ENCODE results near the gene DPM3.
"Not testable (repeated sequence)": the region's sequence is repeated elsewhere in the genome, so short reads cannot be mapped to it uniquely, and the experiment has no call there.

Gene DPM3

DNA sequence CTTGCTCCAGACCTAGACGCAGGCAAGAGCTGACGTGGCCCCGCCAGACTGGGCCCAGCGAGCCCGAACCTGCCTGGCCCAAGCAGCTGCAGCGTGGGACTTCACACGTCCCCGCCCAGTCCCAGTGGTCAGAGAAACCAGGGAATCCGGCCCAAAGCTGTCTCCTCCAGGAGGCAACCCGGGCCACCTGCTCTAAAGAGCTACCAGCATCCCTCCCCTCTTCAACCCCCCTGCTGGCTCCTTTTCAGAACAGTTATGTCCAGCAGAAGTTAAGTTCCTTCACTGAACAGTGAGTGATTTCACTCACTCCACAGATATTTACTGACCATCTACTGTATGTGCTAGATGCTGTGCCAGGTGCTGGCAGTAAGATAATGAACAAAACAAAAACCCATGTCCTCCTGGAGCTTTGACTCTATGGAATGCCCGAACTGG lies 14.8 kb downstream of the DPM3 start:
- DNase-seq (ENCODE audit: low read depth in 3 of 3) = no peak

DNA sequence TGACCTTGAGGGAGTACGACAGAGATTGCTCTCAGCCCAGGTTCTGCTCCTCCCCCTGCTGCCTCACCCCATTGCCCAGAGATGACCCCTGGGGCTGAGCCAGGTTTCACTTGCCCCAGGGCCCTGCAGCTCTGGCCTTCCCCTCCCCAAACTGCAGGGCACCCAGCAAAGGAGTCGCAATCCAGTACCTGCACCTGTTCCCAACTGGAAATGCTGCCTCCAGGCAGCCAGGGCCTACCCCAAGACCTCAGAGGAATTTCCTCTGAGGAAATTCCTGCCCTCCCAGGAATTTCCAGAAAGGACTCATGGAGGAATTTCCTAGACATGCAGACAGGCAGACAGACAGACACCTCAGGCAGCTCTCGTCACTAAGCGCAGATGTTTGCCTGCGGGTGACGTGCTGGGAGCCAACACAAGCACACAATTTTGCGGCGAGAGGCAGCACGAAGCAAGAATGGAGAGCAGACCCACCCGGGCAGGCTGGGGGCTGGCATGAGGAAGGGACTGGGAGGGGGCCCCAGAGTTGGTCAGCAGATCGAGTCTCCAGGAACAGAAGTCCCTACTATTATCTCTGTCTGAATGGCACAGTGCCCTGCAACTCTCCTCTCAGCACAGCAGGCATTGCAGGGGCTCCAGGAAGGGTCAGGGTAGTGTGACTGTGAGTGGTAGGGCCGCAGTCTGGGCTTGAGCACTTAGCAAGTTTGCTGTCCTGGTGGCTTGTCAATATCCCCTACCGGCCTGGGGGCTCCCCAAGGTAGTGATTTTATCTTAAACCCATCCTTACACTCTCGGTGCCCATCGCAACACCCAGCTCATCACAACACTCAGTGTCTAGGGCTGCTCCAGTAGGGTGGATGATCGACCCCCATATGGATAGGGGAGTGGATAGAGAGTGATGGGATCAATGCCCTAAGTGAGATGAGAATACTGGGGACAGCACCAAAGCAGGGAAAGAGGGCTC lies 15.5 kb downstream of the DPM3 start:
- no peak for DNase-seq (ENCODE audit: low read depth in 3 of 3)

DNA sequence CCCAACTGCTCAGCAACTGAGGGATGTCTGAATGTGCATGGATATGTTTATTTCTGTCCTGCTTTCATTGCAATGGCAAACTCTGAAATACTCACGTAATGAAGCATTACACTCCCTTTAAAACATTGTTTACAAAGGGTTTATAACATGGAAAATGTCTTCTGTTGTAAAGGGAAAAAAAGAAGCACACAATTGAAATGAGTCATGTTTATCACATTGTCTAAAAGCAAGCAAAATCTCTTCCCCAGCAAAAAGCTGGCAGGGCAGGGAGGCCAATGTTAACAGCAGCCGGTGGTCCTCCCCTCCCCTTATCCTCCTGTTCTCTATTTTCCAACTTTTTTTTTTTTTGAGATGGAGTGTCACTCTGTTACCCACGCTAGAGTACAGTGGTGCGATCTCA lies 16.5 kb downstream of the DPM3 start:
- no peak for DNase-seq (ENCODE audit: low read depth in 3 of 3)

DNA sequence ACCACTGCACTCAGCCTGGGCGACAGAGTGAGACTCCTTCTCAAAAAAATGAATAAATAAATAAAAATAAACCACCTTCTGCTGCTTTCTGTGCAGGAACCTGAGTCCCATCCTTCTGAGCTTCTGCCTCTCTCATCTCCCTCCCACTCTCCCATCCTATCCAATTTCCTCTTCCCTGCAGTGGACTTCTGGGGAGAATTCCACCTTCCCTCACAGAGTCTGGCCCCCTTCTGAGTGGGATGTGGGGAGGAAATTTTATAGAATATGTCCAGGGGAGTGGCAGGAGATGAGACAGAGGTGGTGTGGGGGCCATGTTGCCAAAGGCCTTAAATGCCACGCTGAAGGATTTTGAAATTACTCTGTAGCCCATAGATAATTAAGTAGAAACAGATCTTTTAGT lies 18.0 kb downstream of the DPM3 start:
- DNase-seq (ENCODE audit: low read depth in 3 of 3) = no peak

DNA sequence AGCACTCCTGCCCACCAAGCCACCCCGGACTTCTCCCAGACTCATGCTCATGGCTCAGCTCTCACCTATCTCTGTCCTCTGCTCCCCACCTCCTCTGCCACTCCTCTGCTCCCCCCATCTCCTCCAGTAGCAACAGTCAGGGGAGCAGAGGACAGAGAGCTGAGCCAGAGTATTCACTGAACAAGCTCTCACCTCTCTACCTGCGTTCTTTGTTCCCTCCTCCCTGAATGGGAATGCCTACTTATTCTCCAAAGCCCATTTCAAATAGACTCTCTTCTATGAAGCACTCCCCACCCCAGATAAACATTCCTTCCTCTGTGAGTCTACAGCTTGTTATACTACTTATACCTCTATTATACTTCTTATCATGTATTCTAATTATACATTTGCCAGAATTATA lies 19.1 kb downstream of the DPM3 start:
- no peak for DNase-seq (ENCODE audit: low read depth in 3 of 3)

DNA sequence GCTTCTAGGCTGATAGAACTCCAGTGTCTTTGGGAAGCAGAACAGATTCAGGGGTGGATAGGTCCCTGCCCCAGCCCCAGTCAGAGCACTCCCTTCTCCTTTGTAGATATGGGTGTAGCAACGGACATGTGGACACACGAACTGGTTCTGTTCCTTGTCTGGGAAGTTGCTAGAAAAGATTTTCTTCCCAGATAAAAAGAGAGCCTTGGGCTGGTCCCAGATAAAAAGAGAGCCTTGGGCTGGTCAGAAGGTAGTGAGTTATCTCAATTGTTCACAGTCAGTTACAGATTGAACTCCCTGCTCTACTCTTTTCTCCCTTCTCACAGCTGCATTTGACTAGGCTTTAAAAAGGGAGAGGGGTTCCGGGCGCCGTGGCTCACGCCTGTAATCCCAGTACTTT lies 20.1 kb downstream of the DPM3 start:
- DNase-seq (ENCODE audit: low read depth in 3 of 3) = no peak

DNA sequence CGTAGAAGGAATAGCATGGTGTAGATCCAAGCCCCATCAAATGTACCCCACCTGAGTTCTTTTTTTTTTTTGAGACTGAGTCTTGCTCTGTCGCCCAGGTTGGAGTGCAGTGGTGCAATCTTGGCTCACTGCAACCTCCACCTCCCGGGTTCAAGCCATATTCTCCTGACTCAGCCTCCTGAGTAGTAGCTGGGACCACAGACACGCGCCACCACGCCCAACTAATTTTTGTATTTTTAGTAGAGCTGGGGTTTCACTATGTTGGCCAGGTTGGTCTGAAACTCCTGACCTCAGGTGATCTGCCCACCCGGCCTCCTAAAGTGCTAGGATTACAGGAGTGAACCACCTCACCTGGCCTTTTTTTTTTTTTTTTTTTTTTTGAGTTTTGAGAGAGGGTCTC lies 22.2 kb downstream of the DPM3 start:
- not testable (repeated sequence) for DNase-seq (ENCODE audit: low read depth in 3 of 3)

DNA sequence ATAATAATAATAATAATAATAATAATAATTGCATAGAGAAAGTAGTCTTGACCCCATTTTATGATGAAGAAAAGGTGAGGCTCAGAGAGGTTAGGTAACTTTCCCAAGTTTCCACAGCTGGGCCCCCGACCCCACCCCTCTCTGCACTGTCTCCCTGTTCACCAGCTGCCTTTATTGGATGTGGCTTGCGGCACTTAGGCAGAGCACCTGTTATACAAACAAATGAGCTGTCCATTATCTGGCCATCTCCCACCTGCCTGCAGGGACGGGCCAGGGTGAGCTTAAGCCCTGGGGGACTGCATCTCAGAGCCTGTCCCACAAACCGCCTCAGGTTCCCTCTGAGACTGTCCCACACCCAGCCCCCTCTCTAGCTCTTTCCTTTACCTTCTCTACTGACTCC lies 22.7 kb downstream of the DPM3 start:
- DNase-seq (ENCODE audit: low read depth in 3 of 3) = no peak

DNA sequence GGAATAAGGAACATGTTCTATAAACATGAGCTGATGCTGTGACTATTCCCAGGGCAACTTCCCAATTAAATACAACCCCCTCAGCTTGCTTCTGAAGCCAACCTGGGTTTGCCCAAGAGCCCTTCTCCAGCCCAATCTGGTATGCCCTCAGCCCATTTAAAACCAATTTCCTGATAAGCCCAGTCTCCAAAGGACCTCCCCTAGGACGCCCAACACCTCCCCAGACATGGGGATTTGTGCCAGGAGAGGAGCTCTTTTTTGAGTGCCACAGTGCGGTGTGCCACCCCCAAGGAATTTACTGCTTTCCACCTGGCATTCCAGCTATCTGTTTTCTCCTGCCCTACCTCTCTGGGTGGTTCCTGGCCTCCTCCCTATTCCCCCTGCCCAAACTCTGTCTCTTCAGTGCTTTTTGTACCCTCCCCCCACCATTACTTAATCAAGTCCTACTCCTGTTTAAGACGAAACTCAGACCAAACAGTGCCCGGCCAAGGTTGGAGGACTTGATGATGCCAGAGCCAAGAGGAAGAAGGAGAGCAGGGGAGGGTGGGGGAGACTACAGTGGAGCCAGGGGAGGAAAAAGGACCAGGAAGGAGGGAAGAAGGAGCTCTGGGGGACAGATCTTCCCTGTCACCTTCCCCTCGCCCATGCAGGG lies 24.1 kb downstream of the DPM3 start:
- DNase-seq (ENCODE audit: low read depth in 3 of 3) = no peak

DNA sequence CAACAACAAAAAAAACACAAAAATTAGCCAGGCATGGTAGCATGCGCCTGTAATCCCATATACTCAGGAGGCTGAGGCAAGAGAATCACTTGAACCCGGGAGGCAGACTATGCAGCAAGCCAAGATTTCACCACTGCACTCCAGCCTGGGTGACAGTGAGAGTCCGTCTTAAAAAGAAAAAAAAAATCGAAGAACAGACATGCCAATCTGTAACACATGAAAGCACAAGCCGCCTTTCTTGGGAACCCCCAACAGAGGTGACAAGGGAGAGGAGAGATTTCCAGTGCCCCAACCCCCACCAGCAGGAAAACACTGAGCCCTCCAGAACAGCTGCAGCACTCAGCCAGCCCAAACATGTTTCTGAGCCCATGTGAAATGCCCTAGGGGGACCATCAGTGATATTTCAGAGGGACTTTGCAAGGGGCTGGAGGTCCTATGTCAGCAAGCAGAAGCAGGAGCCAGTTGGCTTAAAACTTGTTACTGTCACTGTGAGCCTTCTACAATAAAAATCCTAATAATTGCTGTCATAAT lies 26.8 kb downstream of the DPM3 start:
- DNase-seq (ENCODE audit: low read depth in 3 of 3) = no peak

DNA sequence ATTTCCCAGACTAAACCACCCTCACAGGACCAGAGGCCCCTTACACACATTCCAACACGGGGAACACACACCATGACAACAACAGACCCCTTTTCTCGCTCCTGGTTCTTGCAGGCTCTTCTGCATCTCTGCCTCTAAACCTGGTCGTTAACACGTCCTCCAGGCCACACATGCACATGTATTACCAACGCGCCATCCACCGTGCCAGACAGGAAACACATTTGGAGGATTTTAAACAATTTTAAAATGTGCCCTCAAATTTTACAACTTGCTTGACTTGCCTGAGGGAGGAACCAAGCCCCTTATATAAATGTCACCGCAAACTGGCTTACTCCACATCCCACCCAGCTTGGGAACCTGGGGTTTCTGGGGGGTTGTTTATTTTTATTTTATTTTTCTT lies 29.5 kb downstream of the DPM3 start:
- DNase-seq (ENCODE audit: low read depth in 3 of 3) = no peak

DNA sequence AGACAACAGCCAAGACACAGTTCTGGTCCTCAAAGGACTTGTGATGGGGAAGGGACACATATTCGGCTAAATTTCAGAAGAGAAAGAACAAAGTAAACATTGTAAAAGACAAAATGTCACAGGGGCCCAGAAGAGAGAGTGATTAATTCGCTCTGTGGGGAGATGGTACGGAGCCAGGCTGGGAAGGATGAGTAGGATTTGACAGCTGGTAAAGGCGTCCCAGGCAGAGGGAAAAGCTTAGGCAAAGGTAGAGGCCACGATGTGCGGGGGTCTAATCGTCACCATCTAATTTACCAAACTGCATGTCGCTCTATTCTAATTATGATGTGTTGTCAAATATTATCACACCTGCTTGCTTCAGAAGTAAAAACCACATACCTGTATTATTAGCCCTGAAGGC lies 29.9 kb downstream of the DPM3 start:
- no peak for DNase-seq (ENCODE audit: low read depth in 3 of 3)

DNA sequence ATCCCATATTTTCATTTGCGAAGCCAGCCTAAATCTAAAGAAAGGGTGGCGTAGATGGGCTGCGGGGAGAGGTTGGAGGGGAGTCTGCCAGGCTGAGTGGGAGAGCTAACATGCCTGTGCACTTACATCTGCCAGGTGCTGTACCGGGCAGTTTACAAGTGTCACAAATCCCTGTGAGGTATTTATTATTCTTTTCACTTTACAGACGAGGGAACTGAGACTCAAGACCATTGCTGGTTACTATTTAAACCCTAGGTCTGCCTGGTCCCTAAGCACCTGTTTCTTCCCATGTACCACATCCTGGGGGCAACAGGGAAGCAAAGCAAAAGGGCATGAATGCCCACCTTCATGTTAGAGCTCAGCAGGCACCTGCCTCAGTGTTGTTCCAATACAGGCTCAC lies 32.0 kb downstream of the DPM3 start:
- no peak for DNase-seq (ENCODE audit: low read depth in 3 of 3)

DNA sequence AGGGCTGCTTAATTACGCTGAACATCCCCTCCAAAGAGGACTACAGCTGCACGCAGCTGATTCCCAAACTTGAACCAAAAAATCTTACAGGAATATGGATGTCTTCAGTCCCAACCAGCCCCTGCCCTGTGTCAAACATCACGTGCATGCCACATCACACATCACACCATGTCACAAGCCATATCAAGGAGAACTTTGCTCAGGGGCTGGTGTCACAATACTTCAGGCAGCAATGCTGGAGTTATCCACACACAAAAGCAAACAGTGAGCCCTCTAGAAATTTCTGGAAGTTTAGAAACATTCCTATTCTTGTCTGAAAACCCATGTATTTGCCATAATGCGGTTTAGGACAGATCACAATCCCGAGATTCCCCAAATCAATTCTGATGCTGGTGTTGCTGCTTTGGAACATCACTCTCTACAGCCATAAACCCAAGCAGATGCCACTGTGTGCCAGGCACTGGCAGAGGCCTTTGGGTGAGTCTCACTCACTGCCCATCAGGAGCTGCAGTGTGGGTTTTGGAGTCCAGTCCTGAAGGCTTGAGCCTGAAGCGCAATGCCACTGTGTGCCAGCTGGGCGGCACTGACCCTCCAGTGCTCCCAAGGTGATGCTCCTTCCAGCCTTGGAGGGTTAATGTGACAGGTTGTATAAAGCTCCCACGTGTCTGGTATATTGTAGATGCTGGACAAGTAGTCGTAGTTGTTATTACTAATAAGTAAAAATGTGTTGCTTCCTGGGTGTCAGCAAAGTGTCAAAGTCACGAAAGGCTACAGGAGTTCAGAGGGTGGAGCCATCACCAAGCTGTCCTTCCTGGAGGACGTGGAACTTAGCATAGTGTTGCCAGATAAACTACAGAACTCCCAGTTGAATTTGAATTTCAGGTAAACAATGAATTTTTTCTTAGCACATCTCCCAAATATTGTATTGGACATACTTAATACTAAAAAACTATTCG lies 32.7 kb downstream of the DPM3 start:
- no peak for DNase-seq (ENCODE audit: low read depth in 3 of 3)

DNA sequence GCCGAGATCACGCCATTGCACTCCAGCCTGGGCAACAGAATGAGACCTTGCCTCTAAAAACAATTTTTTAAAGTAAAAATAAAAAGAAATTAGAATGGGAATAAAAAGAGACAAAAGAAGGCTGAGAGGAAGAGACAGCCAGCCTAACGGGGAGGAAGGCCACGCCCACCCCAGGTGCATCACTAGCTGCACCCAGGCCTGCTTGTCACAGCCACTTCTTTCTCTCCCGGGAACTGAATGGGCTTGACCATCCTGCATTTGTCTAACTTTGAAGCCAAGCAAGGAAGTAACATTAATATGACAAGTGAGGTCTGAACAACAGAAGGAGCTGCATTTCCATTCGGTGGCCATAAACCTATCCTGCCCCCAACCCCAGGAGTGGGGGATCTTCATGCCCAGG lies 33.5 kb downstream of the DPM3 start:
- no peak for DNase-seq (ENCODE audit: low read depth in 3 of 3)

DNA sequence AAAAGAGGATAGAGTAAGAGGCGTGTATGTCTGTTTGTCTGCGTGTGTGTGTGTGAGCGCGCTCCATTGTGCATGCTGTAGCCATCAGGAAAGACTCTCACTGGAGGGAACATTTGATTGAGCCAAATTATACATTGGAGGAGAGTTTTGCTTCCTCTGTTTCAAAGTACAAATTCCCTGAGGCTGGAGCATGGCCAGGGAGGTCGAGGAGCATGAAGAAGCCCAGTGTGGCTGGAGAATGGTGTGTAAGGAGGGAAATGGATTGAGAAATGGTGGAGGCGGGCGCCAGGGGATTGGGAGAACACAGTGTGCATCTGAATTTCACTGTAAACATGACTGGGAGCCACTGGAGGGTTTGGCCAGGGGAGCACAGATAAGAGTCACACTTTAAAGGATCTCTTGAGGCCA lies 34.7 kb downstream of the DPM3 start:
- no peak for DNase-seq (ENCODE audit: low read depth in 3 of 3)

DNA sequence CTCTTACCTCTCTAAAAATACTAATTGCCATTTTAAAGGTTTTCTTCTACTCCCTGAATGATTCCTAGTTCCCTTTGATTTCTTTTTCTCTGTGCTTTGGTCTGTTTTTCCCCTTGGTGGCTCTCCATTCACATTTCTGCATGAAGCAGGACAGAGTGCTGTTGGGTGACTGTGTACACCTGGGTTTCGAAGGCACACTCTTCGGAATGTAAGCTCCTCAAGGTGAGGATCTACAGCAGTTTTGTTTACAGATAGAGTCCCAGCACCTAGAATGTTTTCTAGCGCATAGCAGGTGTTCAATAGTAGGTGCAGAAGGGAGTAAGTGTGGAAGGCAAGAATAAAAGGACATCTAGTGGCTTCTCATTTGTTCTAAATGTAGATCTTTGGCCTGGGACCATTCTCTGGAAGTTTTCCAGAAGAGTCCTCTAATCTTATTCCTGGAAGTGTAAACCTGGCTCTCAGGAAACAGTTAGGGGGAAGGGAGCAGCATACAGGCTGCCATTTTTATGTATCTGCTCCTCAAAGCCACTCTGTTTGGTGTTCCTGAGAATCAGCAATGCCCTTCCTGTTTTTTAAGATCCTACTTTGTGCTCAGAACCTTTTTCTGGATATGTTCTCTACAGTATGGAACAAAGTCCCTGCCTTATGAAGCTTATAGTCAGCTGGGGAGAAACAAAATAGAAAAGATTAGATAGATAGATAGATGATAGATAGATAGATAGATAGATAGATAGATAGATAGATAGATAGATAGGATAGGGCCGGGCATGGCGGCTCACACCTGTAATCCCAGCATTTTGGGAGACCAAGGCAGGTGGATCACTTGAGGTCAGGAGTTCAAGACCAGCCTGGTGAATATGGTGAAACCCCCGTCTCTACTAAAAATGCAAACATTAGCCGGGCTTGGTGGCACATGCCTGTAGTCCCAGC lies 35.5 kb downstream of the DPM3 start:
- DNase-seq (ENCODE audit: low read depth in 3 of 3) = no peak

DNA sequence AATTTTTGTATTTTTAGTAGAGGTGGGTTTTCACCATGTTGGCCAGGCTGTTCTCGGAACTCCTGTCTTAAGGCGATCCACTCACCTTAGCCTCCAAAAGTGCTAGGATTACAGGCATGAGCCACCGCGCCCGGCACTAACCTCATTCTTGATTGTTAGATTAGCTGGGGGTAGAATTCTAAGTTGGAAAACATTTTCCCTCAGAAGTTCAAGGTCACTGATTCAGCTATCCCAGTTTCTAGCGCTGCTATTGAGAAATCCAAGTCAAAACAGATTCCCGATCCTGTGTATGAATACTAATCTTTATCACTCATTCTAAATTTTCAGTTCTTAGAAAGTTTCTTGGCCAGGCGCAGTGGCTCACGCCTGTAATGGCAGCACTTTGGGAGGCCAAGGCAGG lies 37.0 kb downstream of the DPM3 start:
- DNase-seq (ENCODE audit: low read depth in 3 of 3) = no peak

DNA sequence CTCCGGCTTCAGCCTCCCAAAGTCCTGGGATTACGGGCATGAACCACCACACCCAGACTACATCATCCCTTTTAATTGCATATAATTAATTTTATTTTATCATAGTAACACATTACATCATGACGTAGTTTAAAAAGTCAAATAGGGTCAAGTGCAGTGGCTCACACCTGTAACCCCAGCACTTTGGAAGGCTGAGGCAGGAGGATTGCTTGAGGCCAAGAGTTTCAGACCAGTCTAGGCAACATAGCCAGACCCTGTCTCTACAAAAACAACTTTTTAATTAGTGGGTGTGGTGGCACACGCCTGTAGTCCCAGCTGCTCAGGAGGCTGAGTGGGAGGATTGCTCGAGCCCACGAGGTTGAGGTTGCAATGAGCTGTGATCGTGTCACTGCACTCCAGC lies 41.0 kb downstream of the DPM3 start:
- DNase-seq (ENCODE audit: low read depth in 3 of 3) = no peak

DNA sequence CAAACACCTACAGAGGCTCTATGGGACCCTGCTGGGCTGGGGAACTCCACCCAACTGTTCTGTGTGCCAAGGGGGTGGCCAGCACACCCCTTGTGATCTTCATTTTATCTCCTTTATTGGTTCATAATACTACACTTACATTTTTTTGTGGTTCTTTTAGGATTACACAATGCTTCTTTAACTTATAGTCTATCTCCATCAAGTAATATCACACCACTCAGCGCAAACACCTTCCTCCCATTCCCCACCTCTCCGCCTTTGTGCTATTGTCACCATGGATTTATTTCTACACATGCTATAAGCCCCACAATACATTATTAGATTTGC lies 45.7 kb downstream of the DPM3 start:
- no peak for DNase-seq (ENCODE audit: low read depth in 3 of 3)
